Bronchial epithelial cell (primary cell): ENCODE measurements around the gene FNDC4. TPM values are rescaled to one million over a fixed set of nuclear protein-coding genes. Genes with fewer than 3 reads are reported as not detected.

Experiments
- DNase-seq: peaks from one replicate; pipeline ENCODE4 v3.0.0-alpha.2; 2010; ENCODE audit warnings: low read depth
- FAIRE-seq: peaks from 2 replicates; lab custom pipeline; 2011; peaks lifted over from hg19 to GRCh38; lab: Jason Lieb, UNC
- H3K27me3 ChIP-seq: 2 replicates; pipeline ENCODE4 v1.5.1; 2011; ENCODE audit warnings: low read length; ENCODE audit not compliant: control insufficient read depth, insufficient read depth
- H3K36me3 ChIP-seq: 2 replicates; pipeline ENCODE4 v1.5.1; 2011; ENCODE audit warnings: low read length; ENCODE audit not compliant: control insufficient read depth, insufficient read depth
- H3K4me3 ChIP-seq: 2 replicates; pipeline ENCODE4 v1.5.1; 2011; ENCODE audit warnings: mild to moderate bottlenecking, low read depth, low read length, control low read depth
- total RNA-seq: library from RNA; depleted of rRNA; stranded (reverse); fragments of >200 nt; gene quantifications from 2 replicates; pipeline ENCODE4 v1.2.1, GENCODE V29; 2014
- TF ChIP-seq, protein P1 (sequence below): IDR thresholded peaks from 2 replicates; pipeline ENCODE4 v1.5.1; 2011; ENCODE audit warnings: mild to moderate bottlenecking, moderate library complexity, low read length, control low read depth, inconsistent platforms; ENCODE audit not compliant: insufficient read depth, severe bottlenecking

The FNDC4 gene
- total RNA-seq, 1 donor from 2014 or later: 7.6 TPM

DNA sequence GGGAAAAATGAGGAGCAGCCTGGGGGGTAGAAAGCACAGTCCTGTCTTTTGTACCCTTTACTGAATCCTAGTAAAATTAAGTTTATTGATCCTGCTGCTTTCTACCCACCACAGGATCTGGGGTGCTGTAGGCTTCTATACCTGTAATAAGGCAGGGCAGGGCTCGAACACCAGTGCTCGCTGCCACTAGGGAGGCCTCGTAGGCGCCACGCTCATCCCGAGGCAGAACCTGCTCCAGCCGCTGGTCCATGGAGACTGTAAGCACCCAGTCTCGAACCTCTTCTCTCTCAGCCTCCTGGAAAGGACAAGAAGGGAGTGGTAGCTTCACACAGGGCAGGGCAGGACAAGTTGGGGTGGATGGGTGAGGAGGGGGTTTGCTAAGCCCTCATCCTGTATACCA lies 49.8 kb downstream of the FNDC4 start:
- H3K36me3 ChIP-seq: peaks cover 6% of the 10 kb centered on the region
- TF ChIP-seq, protein P1, sequence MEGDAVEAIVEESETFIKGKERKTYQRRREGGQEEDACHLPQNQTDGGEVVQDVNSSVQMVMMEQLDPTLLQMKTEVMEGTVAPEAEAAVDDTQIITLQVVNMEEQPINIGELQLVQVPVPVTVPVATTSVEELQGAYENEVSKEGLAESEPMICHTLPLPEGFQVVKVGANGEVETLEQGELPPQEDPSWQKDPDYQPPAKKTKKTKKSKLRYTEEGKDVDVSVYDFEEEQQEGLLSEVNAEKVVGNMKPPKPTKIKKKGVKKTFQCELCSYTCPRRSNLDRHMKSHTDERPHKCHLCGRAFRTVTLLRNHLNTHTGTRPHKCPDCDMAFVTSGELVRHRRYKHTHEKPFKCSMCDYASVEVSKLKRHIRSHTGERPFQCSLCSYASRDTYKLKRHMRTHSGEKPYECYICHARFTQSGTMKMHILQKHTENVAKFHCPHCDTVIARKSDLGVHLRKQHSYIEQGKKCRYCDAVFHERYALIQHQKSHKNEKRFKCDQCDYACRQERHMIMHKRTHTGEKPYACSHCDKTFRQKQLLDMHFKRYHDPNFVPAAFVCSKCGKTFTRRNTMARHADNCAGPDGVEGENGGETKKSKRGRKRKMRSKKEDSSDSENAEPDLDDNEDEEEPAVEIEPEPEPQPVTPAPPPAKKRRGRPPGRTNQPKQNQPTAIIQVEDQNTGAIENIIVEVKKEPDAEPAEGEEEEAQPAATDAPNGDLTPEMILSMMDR: no peak
- no peaks in the 10 kb centered on the region for H3K27me3 ChIP-seq
- FAIRE-seq (no peak), DNase-seq (no peak)
- no peak overlapping the region for H3K4me3 ChIP-seq

DNA sequence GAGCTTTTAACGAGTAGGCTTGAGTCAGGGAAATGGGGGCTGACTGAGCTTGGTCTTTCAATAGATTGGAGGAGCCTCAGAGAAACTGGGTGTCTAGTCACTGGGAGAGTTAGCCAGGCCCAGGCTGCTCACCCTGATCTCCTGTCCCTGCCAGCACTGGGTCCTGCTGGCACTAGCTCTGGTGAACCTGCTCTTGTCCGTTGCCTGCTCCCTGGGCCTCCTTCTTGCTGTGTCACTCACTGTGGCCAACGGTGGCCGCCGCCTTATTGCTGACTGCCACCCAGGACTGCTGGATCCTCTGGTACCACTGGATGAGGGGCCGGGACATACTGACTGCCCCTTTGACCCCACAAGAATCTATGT lies 52.1 kb downstream of the FNDC4 start:
- DNase-seq: no peak
- peaks cover 12% of the 10 kb centered on the region for H3K36me3 ChIP-seq
- no peak for FAIRE-seq
- peak overlapping the region; percentile 68 for H3K4me3 ChIP-seq
- no peaks in the 10 kb centered on the region for H3K27me3 ChIP-seq
- TF ChIP-seq, protein P1: no peak

DNA sequence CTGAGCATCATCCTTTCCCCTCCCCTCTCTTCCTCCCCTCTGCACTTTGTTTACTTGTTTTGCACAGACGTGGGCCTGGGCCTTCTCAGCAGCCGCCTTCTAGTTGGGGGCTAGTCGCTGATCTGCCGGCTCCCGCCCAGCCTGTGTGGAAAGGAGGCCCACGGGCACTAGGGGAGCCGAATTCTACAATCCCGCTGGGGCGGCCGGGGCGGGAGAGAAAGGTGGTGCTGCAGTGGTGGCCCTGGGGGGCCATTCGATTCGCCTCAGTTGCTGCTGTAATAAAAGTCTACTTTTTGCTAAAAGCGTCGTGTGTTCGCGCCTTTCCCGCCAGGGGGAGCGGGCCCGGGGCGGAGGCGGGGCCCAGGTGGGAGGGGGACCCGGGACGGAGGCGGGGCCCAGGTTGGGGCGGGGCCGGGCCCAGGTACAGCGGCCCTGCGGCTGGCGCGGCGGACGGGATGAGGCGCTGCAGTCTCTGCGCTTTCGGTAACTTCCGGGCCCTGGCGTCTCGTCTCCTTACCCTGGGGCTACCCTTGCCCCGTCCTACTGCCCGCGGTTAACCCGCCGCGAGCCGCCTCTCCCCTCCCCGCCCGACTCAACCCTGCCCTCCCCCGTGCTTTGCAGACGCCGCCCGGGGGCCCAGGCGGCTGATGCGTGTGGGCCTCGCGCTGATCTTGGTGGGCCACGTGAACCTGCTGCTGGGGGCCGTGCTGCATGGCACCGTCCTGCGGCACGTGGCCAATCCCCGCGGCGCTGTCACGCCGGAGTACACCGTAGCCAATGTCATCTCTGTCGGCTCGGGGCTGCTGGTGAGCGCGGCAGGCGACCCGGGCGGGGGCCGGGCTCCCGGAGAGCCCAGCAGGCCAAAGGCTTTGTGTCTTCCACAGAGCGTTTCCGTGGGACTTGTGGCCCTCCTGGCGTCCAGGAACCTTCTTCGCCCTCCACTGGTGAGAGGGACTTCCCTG lies 52.8 kb downstream of the FNDC4 start, which contains the start of gene KRTCAP3:
Gene KRTCAP3 (plus strand): TSS at position 424 of the 962 bp plus-strand sequence. CDS start 32 bp downstream, at position 456.
- Histone ChIP-seq H3K4me3 (peak within 1 kb of the TSS; percentile 68), H3K36me3 (peaks cover 15% of the 10 kb centered on the region), H3K27me3 (no peaks in the 10 kb centered on the region)
- FAIRE-seq: no peak
- DNase-seq: peak; percentile 50
- TF ChIP-seq, protein P1: peak; percentile 45

Other genes starting within 250 kb of the FNDC4 start
- not detected in 2 replicates for gene SLC30A3, start 232.2 kb downstream of the FNDC4 start, total RNA-seq
- gene DNAJC5G, start 219.8 kb downstream of the FNDC4 start, total RNA-seq: not detected in 2 replicates
- gene TRIM54, start 212.8 kb downstream of the FNDC4 start, total RNA-seq: not detected in 2 replicates
- gene UCN, start 186.8 kb downstream of the FNDC4 start, total RNA-seq: 0.51 and 1.8 TPM in 2 replicates
- 43.3 and 55.3 TPM in 2 replicates for gene MPV17, start 172.1 kb downstream of the FNDC4 start, total RNA-seq
- 19.2 and 20.9 TPM in 2 replicates for gene GTF3C2, start 138.4 kb downstream of the FNDC4 start, total RNA-seq
- gene EIF2B4, start 124.9 kb downstream of the FNDC4 start, total RNA-seq: 29.7 and 32.4 TPM in 2 replicates
- 99.3 and 102 TPM in 2 replicates for gene SNX17, start 124.6 kb downstream of the FNDC4 start, total RNA-seq
- gene ZNF513, start 114.5 kb downstream of the FNDC4 start, total RNA-seq: 7.1 and 9.5 TPM in 2 replicates
- gene PPM1G, start 85.6 kb downstream of the FNDC4 start, total RNA-seq: 94.2 and 143 TPM in 2 replicates
- gene NRBP1, start 66.6 kb downstream of the FNDC4 start, total RNA-seq: 93.7 and 125 TPM in 2 replicates
- 28.4 and 29.1 TPM in 2 replicates for gene KRTCAP3, start 52.8 kb downstream of the FNDC4 start, total RNA-seq
- gene IFT172, start 5.5 kb downstream of the FNDC4 start, total RNA-seq: 5.0 and 5.5 TPM in 2 replicates
- gene GCKR, start 1.6 kb upstream of the FNDC4 start, total RNA-seq: not detected in 2 replicates
- 6.4 and 7.4 TPM in 2 replicates for gene ZNF512, start 87.8 kb upstream of the FNDC4 start, total RNA-seq
- gene CCDC121, start 133.8 kb upstream of the FNDC4 start, total RNA-seq: 0.79 and 0.90 TPM in 2 replicates
- gene GPN1, start 133.8 kb upstream of the FNDC4 start, total RNA-seq: 31.7 and 47.9 TPM in 2 replicates
- gene SUPT7L, start 168.4 kb upstream of the FNDC4 start, total RNA-seq: 10.5 and 14.7 TPM in 2 replicates
- gene SLC4A1AP, start 168.7 kb upstream of the FNDC4 start, total RNA-seq: 20.5 and 27.4 TPM in 2 replicates